ENCODE measurements around the gene IQGAP2.

The IQGAP2 gene

GRCh38 chr5:76542241-76542640 is 139.2 kb downstream of the IQGAP2 start:
- no peak overlapping the region for H3K27ac ChIP-seq (ENCODE audit: low read depth, low read length)
- no peaks in the 10 kb centered on the region for H3K9me2 ChIP-seq (replicated peaks; ENCODE audit: insufficient read depth, low read length)
- no peaks in the 10 kb centered on the region for H3K9me3 ChIP-seq (ENCODE audit: insufficient read depth, low read length)
- TF ChIP-seq EZH2phosphoT487 (conservative IDR thresholded peaks at IDR 0.05; ENCODE audit: low read length) (no peak), CTCF (IDR thresholded peaks at IDR 0.05; ENCODE audit: insufficient read depth, low read length, poor library complexity, severe bottlenecking) (no peak)
- H3F3A ChIP-seq (ENCODE audit: insufficient read depth) = no peaks in the 10 kb centered on the region
- H3K9ac ChIP-seq (ENCODE audit: low read length) = no peak overlapping the region
- H3K4me3 ChIP-seq (ENCODE audit: insufficient read depth, low read length, poor library complexity, severe bottlenecking) = no peak overlapping the region
- no peaks in the 10 kb centered on the region for H3K27me3 ChIP-seq (ENCODE audit: low read length)
- no peaks in the 10 kb centered on the region for H3K79me2 ChIP-seq (ENCODE audit: insufficient read depth, low read length)
- no peak overlapping the region for H3K4me2 ChIP-seq (ENCODE audit: low read depth, low read length, poor library complexity, severe bottlenecking)
- no peaks in the 10 kb centered on the region for H4K20me1 ChIP-seq (ENCODE audit: low read depth, low read length)
- no peak overlapping the region for H2AFZ ChIP-seq (ENCODE audit: low read depth, low read length, severe bottlenecking)
- no peaks in the 10 kb centered on the region for H3K36me3 ChIP-seq (ENCODE audit: low read length)

GRCh38 chr5:76542887-76543690 is 140.0 kb downstream of the IQGAP2 start:
- TF ChIP-seq EZH2phosphoT487 (conservative IDR thresholded peaks at IDR 0.05; ENCODE audit: low read length) = no peak
- no peak for TF ChIP-seq CTCF (IDR thresholded peaks at IDR 0.05; ENCODE audit: insufficient read depth, low read length, poor library complexity, severe bottlenecking)
- Histone ChIP-seq H4K20me1 (ENCODE audit: low read depth, low read length) (no peaks in the 10 kb centered on the region), H3K9me3 (ENCODE audit: insufficient read depth, low read length) (no peaks in the 10 kb centered on the region), H2AFZ (ENCODE audit: low read depth, low read length, severe bottlenecking) (no peak overlapping the region), H3K36me3 (ENCODE audit: low read length) (no peaks in the 10 kb centered on the region), H3K27ac (ENCODE audit: low read depth, low read length) (no peak overlapping the region), H3K4me3 (ENCODE audit: insufficient read depth, low read length, poor library complexity, severe bottlenecking) (no peak overlapping the region), H3K27me3 (ENCODE audit: low read length) (no peaks in the 10 kb centered on the region), H3K79me2 (ENCODE audit: insufficient read depth, low read length) (no peaks in the 10 kb centered on the region), H3F3A (ENCODE audit: insufficient read depth) (no peaks in the 10 kb centered on the region), H3K9me2 (replicated peaks; ENCODE audit: insufficient read depth, low read length) (no peaks in the 10 kb centered on the region), H3K9ac (ENCODE audit: low read length) (no peak overlapping the region), H3K4me2 (ENCODE audit: low read depth, low read length, poor library complexity, severe bottlenecking) (no peak overlapping the region)

GRCh38 chr5:76544268-76544926 is 141.3 kb downstream of the IQGAP2 start:
- Histone ChIP-seq H3K27me3 (ENCODE audit: low read length) (no peaks in the 10 kb centered on the region), H3K27ac (ENCODE audit: low read depth, low read length) (no peak overlapping the region), H3K9me3 (ENCODE audit: insufficient read depth, low read length) (no peaks in the 10 kb centered on the region), H3K9ac (ENCODE audit: low read length) (no peak overlapping the region), H3K79me2 (ENCODE audit: insufficient read depth, low read length) (no peaks in the 10 kb centered on the region), H3K4me3 (ENCODE audit: insufficient read depth, low read length, poor library complexity, severe bottlenecking) (no peak overlapping the region), H3K9me2 (replicated peaks; ENCODE audit: insufficient read depth, low read length) (no peaks in the 10 kb centered on the region), H4K20me1 (ENCODE audit: low read depth, low read length) (no peaks in the 10 kb centered on the region), H3K4me2 (ENCODE audit: low read depth, low read length, poor library complexity, severe bottlenecking) (no peak overlapping the region), H2AFZ (ENCODE audit: low read depth, low read length, severe bottlenecking) (no peak overlapping the region), H3F3A (ENCODE audit: insufficient read depth) (no peaks in the 10 kb centered on the region), H3K36me3 (ENCODE audit: low read length) (no peaks in the 10 kb centered on the region)
- no peak for TF ChIP-seq CTCF (IDR thresholded peaks at IDR 0.05; ENCODE audit: insufficient read depth, low read length, poor library complexity, severe bottlenecking)
- TF ChIP-seq EZH2phosphoT487 (conservative IDR thresholded peaks at IDR 0.05; ENCODE audit: low read length) = no peak

All from SU-DHL-6 (cell line).